Measurements from ENCODE around the gene ELP1. TPM values are rescaled to one million over a fixed set of nuclear protein-coding genes. Genes with fewer than 3 reads are reported as not detected.

ELP1 gene
- total RNA-seq, 4 donors from 2014 or later = 21.6 to 61.4 (median 25.7) TPM

DNA sequence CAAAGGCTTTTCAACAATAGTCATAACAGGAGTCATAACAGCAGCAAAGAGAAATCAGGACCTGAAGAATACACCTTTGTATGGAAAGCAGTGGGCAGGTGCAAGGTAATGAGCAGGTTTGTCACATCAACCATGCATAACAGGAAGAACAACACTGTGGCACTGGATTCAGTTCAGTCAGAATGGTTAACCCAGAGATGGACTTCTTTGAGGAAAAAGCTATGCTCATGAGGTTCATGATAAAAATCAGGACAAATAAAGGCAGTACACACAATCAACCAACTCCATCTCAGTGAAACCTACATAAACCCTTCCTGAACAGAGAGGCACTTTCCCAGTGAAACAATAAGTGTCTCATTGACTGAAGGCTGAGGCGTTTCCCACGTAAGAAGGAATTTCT, 27.2 kb upstream of the ELP1 start:
- H3K27ac ChIP-seq = peak overlapping the region in 1 of 4 donors; percentile 5
- TF ChIP-seq, protein P1, sequence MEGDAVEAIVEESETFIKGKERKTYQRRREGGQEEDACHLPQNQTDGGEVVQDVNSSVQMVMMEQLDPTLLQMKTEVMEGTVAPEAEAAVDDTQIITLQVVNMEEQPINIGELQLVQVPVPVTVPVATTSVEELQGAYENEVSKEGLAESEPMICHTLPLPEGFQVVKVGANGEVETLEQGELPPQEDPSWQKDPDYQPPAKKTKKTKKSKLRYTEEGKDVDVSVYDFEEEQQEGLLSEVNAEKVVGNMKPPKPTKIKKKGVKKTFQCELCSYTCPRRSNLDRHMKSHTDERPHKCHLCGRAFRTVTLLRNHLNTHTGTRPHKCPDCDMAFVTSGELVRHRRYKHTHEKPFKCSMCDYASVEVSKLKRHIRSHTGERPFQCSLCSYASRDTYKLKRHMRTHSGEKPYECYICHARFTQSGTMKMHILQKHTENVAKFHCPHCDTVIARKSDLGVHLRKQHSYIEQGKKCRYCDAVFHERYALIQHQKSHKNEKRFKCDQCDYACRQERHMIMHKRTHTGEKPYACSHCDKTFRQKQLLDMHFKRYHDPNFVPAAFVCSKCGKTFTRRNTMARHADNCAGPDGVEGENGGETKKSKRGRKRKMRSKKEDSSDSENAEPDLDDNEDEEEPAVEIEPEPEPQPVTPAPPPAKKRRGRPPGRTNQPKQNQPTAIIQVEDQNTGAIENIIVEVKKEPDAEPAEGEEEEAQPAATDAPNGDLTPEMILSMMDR (IDR thresholded peaks at IDR 0.05) = no peak
- TF ChIP-seq EP300 (IDR thresholded peaks at IDR 0.05) = no peak
- TF ChIP-seq POLR2A (IDR thresholded peaks at IDR 0.05) = no peak
- 47 to 68% methylated on average over 2 of the region's 2 CpGs for WGBS, 2 donors
- no peaks in the 10 kb centered on the region for H3K9me3 ChIP-seq
- H3K4me1 ChIP-seq = no peaks in the 10 kb centered on the region
- no peak overlapping the region for H3K4me3 ChIP-seq
- peaks cover 0 to 32% (median 0%) of the 10 kb centered on the region in 3 donors for H3K36me3 ChIP-seq
- DNase-seq (ENCODE audit: low spot score in 2 of 2) = no peak
- H3K27me3 ChIP-seq = no peaks in the 10 kb centered on the region

GRCh38 chr9:108960331-108960730, 26.4 kb upstream of the ELP1 start:
- no peak overlapping the region for H3K4me3 ChIP-seq
- 68 to 70% methylated on average over 6 of the region's 6 CpGs for WGBS, 2 donors
- H3K36me3 ChIP-seq = peaks cover 0 to 24% (median 0%) of the 10 kb centered on the region in 3 donors
- H3K9me3 ChIP-seq = no peaks in the 10 kb centered on the region
- H3K4me1 ChIP-seq = no peaks in the 10 kb centered on the region
- H3K27me3 ChIP-seq = no peaks in the 10 kb centered on the region
- TF ChIP-seq, protein P1 (IDR thresholded peaks at IDR 0.05) = no peak
- TF ChIP-seq EP300 (IDR thresholded peaks at IDR 0.05) = no peak
- TF ChIP-seq POLR2A (IDR thresholded peaks at IDR 0.05) = no peak
- DNase-seq (ENCODE audit: low spot score in 2 of 2) = no peak
- no peak overlapping the region for H3K27ac ChIP-seq

- no peak for TF ChIP-seq EP300 (IDR thresholded peaks at IDR 0.05)
- TF ChIP-seq, protein P1 (IDR thresholded peaks at IDR 0.05) = no peak
- TF ChIP-seq POLR2A (IDR thresholded peaks at IDR 0.05) = no peak
- H3K9me3 ChIP-seq = no peaks in the 10 kb centered on the region
- no peak for DNase-seq (ENCODE audit: low spot score in 2 of 2)
- H3K27ac ChIP-seq = no peak overlapping the region
- peaks cover 0 to 14% (median 2%) of the 10 kb centered on the region in 4 donors for H3K4me1 ChIP-seq
- no peak overlapping the region for H3K4me3 ChIP-seq
- H3K36me3 ChIP-seq = peaks cover 0 to 17% (median 0%) of the 10 kb centered on the region in 3 donors
- no peaks in the 10 kb centered on the region for H3K27me3 ChIP-seq
Observed at GRCh38 chr9:108956631-108957026, 22.7 kb upstream of the ELP1 start.

DNA sequence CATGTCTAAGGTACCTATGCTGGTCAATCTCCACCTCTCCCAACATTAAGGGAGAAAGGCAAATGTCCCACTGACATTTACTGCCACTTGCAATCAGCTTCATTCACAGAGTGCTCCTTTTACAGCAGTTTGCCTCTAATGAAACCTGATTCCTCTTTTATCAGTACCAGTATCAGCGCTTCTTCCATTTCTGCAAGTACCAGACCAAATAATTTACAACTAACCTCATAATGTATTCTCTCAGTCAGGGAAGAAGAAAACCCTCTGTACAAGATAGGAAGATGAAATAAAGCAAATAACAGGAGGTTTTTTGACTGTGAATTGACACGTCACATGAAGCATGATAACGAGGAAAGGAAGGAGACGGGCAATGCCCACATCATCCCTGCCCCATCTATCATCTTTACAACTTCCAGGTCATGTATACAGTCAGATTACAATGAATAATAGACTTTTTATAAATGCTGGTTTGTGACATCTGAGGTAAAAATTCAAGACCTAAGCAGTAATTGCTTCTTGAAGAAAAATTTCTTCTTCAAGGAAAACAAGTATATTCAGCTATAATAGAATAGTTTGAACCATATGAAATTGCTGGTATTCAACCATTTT, 22.2 kb upstream of the ELP1 start:
- WGBS, 2 donors = 78 to 79% methylated on average over 4 of the region's 4 CpGs
- H3K36me3 ChIP-seq = peaks cover 0 to 21% (median 0%) of the 10 kb centered on the region in 3 donors
- TF ChIP-seq, protein P1 (IDR thresholded peaks at IDR 0.05) = no peak
- TF ChIP-seq POLR2A (IDR thresholded peaks at IDR 0.05) (no peak), EP300 (IDR thresholded peaks at IDR 0.05) (no peak)
- no peak overlapping the region for H3K4me3 ChIP-seq
- no peaks in the 10 kb centered on the region for H3K27me3 ChIP-seq
- DNase-seq (ENCODE audit: low spot score in 2 of 2) = no peak
- H3K9me3 ChIP-seq = no peaks in the 10 kb centered on the region
- peak overlapping the region in 1 of 4 donors; percentile 37 for H3K27ac ChIP-seq
- H3K4me1 ChIP-seq = peaks cover 0 to 14% (median 2%) of the 10 kb centered on the region in 4 donors

- H3K27ac ChIP-seq = peak overlapping the region in 3 of 4 donors; percentile 24 to 77 (median 34)
Observed at GRCh38 chr9:108953983-108954574, 20.2 kb upstream of the ELP1 start.

More at GRCh38 chr9:108953983-108954574, 20.2 kb upstream of the ELP1 start:
- 1 to 2% methylated on average over 3 of the region's 3 CpGs for WGBS, 2 donors
- Histone ChIP-seq H3K4me1 (peaks cover 0 to 14% (median 2%) of the 10 kb centered on the region in 4 donors), H3K27me3 (no peaks in the 10 kb centered on the region), H3K9me3 (no peaks in the 10 kb centered on the region), H3K4me3 (no peak overlapping the region), H3K36me3 (peaks cover 0 to 18% (median 0%) of the 10 kb centered on the region in 3 donors)
- TF ChIP-seq POLR2A (IDR thresholded peaks at IDR 0.05) (no peak), EP300 (IDR thresholded peaks at IDR 0.05) (peak in 1 of 2 donors; percentile 21)
- TF ChIP-seq, protein P1 (IDR thresholded peaks at IDR 0.05) = peak; percentile 50 to 65 (median 56)
- DNase-seq (ENCODE audit: low spot score in 2 of 2) = peak in 1 of 2 donors; percentile 43
